Keratinocyte (primary cell): Measurements from ENCODE around the gene TNIK. TPM values are rescaled to one million over a fixed set of nuclear protein-coding genes. Genes with fewer than 3 reads are reported as not detected.
A peak's percentile ranks its signal among the peaks of the same experiment; 100 is the strongest.

Experiments used
- DNase-seq: peaks from one replicate; pipeline ENCODE4 v3.0.0-alpha.2; 2011; ENCODE audit warnings: low read depth, missing footprints, low spot score
- FAIRE-seq: peaks from 2 replicates; lab custom pipeline; 2011; peaks lifted over from hg19 to GRCh38; lab: Jason Lieb, UNC
- H2AFZ ChIP-seq: 2 replicates; pipeline ENCODE4 v1.6.0; 2012; ENCODE audit warnings: low read length, control low read depth, inconsistent platforms; ENCODE audit not compliant: control insufficient read depth
- H3K27ac ChIP-seq: 2 replicates; pipeline ENCODE4 v1.5.1; 2011; ENCODE audit warnings: low read length; ENCODE audit not compliant: control insufficient read depth, insufficient read depth
- H3K27me3 ChIP-seq: 3 replicates; pipeline ENCODE4 v1.6.0; 2011; ENCODE audit warnings: low read length; ENCODE audit not compliant: control insufficient read depth, insufficient read depth; ENCODE audit errors: extremely low read depth
- H3K36me3 ChIP-seq, 2 experiments: 2 replicates in 1 of 2; 3 replicates in 1 of 2; pipeline ENCODE4 v1.5.1; 2011; ENCODE audit warnings: low read length in 2 of 2, mild to moderate bottlenecking in 1 of 2; ENCODE audit not compliant: control insufficient read depth in 2 of 2, insufficient read depth in 2 of 2; ENCODE audit errors: extremely low read depth in 1 of 2
- H3K4me1 ChIP-seq: 3 replicates; pipeline ENCODE4 v1.5.1; 2011; ENCODE audit warnings: low read length; ENCODE audit not compliant: control insufficient read depth, insufficient read depth; ENCODE audit errors: extremely low read depth
- H3K4me2 ChIP-seq: 3 replicates; pipeline ENCODE4 v1.6.0; 2011; ENCODE audit warnings: low read depth, low read length; ENCODE audit not compliant: control insufficient read depth, insufficient read depth; ENCODE audit errors: extremely low read depth
- H3K4me3 ChIP-seq, 3 experiments: fragments of 200-600 bp in 1 of 3; sonication (generic) in 1 of 3; 2 replicates in 2 of 3; 3 replicates in 1 of 3; pipeline ENCODE4 v1.5.1; 2011 to 2016; ENCODE audit warnings: low read length in 3 of 3, mild to moderate bottlenecking in 3 of 3, control low read depth in 2 of 3, inconsistent platforms in 1 of 3, low read depth in 1 of 3, mixed read lengths in 1 of 3, mixed run types in 1 of 3, moderate library complexity in 1 of 3; ENCODE audit not compliant: control insufficient read depth in 2 of 3, insufficient read depth in 2 of 3; ENCODE audit errors: extremely low read depth in 1 of 3
- H3K79me2 ChIP-seq: 2 replicates; pipeline ENCODE4 v1.6.0; 2012; ENCODE audit warnings: low read length; ENCODE audit not compliant: control insufficient read depth, insufficient read depth
- H3K9ac ChIP-seq: 3 replicates; pipeline ENCODE4 v1.6.0; 2011; ENCODE audit warnings: low read length; ENCODE audit not compliant: control insufficient read depth, insufficient read depth; ENCODE audit errors: extremely low read depth
- H3K9me1 ChIP-seq: 3 replicates; pipeline ENCODE4 v1.6.0; 2011; ENCODE audit warnings: low read length; ENCODE audit not compliant: control insufficient read depth, insufficient read depth; ENCODE audit errors: extremely low read depth
- H3K9me3 ChIP-seq: 2 replicates; pipeline ENCODE4 v1.5.1; 2012; ENCODE audit warnings: low read depth, low read length; ENCODE audit not compliant: control insufficient read depth
- H4K20me1 ChIP-seq: 3 replicates; pipeline ENCODE4 v1.6.0; 2011; ENCODE audit warnings: low read length; ENCODE audit not compliant: control insufficient read depth, insufficient read depth; ENCODE audit errors: extremely low read depth
- EZH2 ChIP-seq: IDR thresholded peaks from one replicate; pipeline ENCODE4 v1.6.1; 2012; ENCODE audit warnings: inconsistent platforms, mild to moderate bottlenecking, low read length, moderate library complexity
- dilution Hi-C: fragments of 300-500 bp; cut with MboI; formaldehyde crosslinking; loops from one replicate; pipeline ENCODE4 v1.7.0; 2020; ENCODE audit warnings: low sequenced_read_pairs; ENCODE audit not compliant: extremely low pct_ligation_motif_present
- polyA plus RNA-seq, 5 experiments: library from polyadenylated mRNA; depleted of rRNA in 3 of 5; stranded (reverse) in 3 of 5; stranded (forward) in 1 of 5; unstranded in 1 of 5; fragments of >200 nt; gene quantifications; 1 replicate in 1 of 5; 2 replicates in 3 of 5; 3 replicates in 1 of 5; pipeline versions ENCODE4 v1.2.1 to v1.2.3, GENCODE V29; 2011 to 2012; ENCODE audit warnings: missing spikeins in 2 of 5, low read depth in 1 of 5, low replicate concordance in 1 of 5
- TF ChIP-seq, protein P1 (sequence below), 3 experiments: IDR thresholded peaks in 1 of 3; conservative IDR thresholded peaks in 1 of 3; optimal IDR thresholded peaks in 1 of 3; 2 replicates in 2 of 3; 3 replicates in 1 of 3; pipeline versions ENCODE3 to v1.5.1; 2011; ENCODE audit warnings: low read length in 3 of 3, mild to moderate bottlenecking in 3 of 3, moderate library complexity in 2 of 3, control low read depth in 1 of 3, inconsistent platforms in 1 of 3; ENCODE audit not compliant: insufficient read depth in 2 of 3; ENCODE audit errors: extremely low read depth in 1 of 3

The TNIK gene
- polyA plus RNA-seq, 1 donor (not counting 4 experiments of a cell fraction or from before 2014, with no cell fraction given): 4.4 TPM

GRCh38 chr3:171138027-171138426 is 322.2 kb downstream of the TNIK start:
- H3K79me2 ChIP-seq: no peaks in the 10 kb centered on the region

GRCh38 chr3:171135549-171135948 is 324.7 kb downstream of the TNIK start:
- dilution Hi-C loops: no loop called here
- Histone ChIP-seq H3K27me3 (no peaks in the 10 kb centered on the region), H3K36me3 (no peaks in the 10 kb centered on the region), H3K79me2 (no peaks in the 10 kb centered on the region), H2AFZ (no peak overlapping the region), H3K4me3 (no peak overlapping the region), H3K27ac (no peak overlapping the region), H3K9me1 (no peaks in the 10 kb centered on the region), H3K9me3 (no peaks in the 10 kb centered on the region), H4K20me1 (no peaks in the 10 kb centered on the region), H3K4me1 (peaks cover 25% of the 10 kb centered on the region), H3K9ac (no peak overlapping the region), H3K4me2 (no peak overlapping the region)
- FAIRE-seq (peak; percentile 58), DNase-seq (no peak)
- TF ChIP-seq, protein P1, sequence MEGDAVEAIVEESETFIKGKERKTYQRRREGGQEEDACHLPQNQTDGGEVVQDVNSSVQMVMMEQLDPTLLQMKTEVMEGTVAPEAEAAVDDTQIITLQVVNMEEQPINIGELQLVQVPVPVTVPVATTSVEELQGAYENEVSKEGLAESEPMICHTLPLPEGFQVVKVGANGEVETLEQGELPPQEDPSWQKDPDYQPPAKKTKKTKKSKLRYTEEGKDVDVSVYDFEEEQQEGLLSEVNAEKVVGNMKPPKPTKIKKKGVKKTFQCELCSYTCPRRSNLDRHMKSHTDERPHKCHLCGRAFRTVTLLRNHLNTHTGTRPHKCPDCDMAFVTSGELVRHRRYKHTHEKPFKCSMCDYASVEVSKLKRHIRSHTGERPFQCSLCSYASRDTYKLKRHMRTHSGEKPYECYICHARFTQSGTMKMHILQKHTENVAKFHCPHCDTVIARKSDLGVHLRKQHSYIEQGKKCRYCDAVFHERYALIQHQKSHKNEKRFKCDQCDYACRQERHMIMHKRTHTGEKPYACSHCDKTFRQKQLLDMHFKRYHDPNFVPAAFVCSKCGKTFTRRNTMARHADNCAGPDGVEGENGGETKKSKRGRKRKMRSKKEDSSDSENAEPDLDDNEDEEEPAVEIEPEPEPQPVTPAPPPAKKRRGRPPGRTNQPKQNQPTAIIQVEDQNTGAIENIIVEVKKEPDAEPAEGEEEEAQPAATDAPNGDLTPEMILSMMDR (optimal IDR thresholded peaks at IDR 0.05 in 1 of 3, IDR thresholded peaks at IDR 0.05 in 1 of 3, conservative IDR thresholded peaks at IDR 0.05 in 1 of 3; ENCODE audit: extremely low read depth in 1 of 3, insufficient read depth in 2 of 3, low read length in 3 of 3): no peak
- TF ChIP-seq EZH2: no peak

More at GRCh38 chr3:171138027-171138426, 322.2 kb downstream of the TNIK start:
- no peak for FAIRE-seq
- Histone ChIP-seq H4K20me1 (no peaks in the 10 kb centered on the region), H2AFZ (no peak overlapping the region), H3K9me1 (no peaks in the 10 kb centered on the region), H3K9ac (no peak overlapping the region), H3K4me2 (no peak overlapping the region), H3K27me3 (no peaks in the 10 kb centered on the region), H3K4me3 (no peak overlapping the region), H3K36me3 (no peaks in the 10 kb centered on the region), H3K27ac (no peak overlapping the region), H3K9me3 (no peaks in the 10 kb centered on the region), H3K4me1 (peaks cover 22% of the 10 kb centered on the region)
- no peak for DNase-seq
- no peak for TF ChIP-seq EZH2
- TF ChIP-seq, protein P1 (optimal IDR thresholded peaks at IDR 0.05 in 1 of 3, IDR thresholded peaks at IDR 0.05 in 1 of 3, conservative IDR thresholded peaks at IDR 0.05 in 1 of 3; ENCODE audit: extremely low read depth in 1 of 3, insufficient read depth in 2 of 3, low read length in 3 of 3): no peak
- dilution Hi-C loops: no loop called here
